Activated naive CD8-positive, alpha-beta T cell treated with anti-CD3 and anti-CD28 coated beads, Interleukin-2, amount 10 ng/mL, durations not matched to agents 7 days and 5 days (primary cell): ENCODE data around the gene TMEM63C. TPM values are rescaled to one million over a fixed set of nuclear protein-coding genes. Genes with fewer than 3 reads are reported as not detected.

Source experiments
- ATAC-seq: fragments of 150-1000 bp; cut with Tn5 transposase; one replicate; pipeline ENCODE4 v1.10.0; 2021; ENCODE audit warnings: low read depth, moderate library complexity
- POLR2A ChIA-PET: fragments of 350-600 bp; sonication (Branson Sonifier 250); formaldehyde crosslinking; loops from one replicate; lab custom pipeline; 2021; ENCODE audit warnings: antibody characterized with exemption; lab: Charles Lee
- DNase-seq: peaks from one replicate; pipeline ENCODE4 v3.0.0; 2021
- H3K27ac Mint-ChIP-seq: one replicate; pipeline ENCODE4 v1.8.0; 2022; ENCODE audit warnings: mild to moderate bottlenecking, mixed read lengths
- H3K27me3 Mint-ChIP-seq: one replicate; pipeline ENCODE4 v1.8.0; 2022; ENCODE audit warnings: mild to moderate bottlenecking, moderate library complexity, mixed read lengths
- H3K36me3 Mint-ChIP-seq: one replicate; pipeline ENCODE4 v1.8.0; 2021; ENCODE audit warnings: mild to moderate bottlenecking, mixed read lengths
- H3K4me1 Mint-ChIP-seq: one replicate; pipeline ENCODE4 v1.8.0; 2021; ENCODE audit warnings: mixed read lengths
- H3K4me3 Mint-ChIP-seq: one replicate; pipeline ENCODE4 v1.8.0; 2022; ENCODE audit warnings: mild to moderate bottlenecking, moderate library complexity, mixed read lengths
- H3K9me3 Mint-ChIP-seq: one replicate; pipeline ENCODE4 v1.8.0; 2021; ENCODE audit warnings: mixed read lengths
- total RNA-seq, 2 experiments: library from RNA; stranded (reverse); gene quantifications; one replicate each; pipeline ENCODE4 v1.2.3, GENCODE V29; 2021

The TMEM63C gene
- total RNA-seq, 2 experiments from 2014 or later = 0.48 to 1.4 TPM

GRCh38 chr14:77228056-77228455 lies 46.5 kb downstream of the TMEM63C start:
- Mint-ChIP-seq H3K9me3 (no peaks in the 10 kb centered on the region), H3K27ac (no peak overlapping the region), H3K4me3 (no peak overlapping the region), H3K27me3 (no peaks in the 10 kb centered on the region), H3K4me1 (no peaks in the 10 kb centered on the region), H3K36me3 (no peaks in the 10 kb centered on the region)
- POLR2A ChIA-PET = no interaction called here
- DNase-seq (no peak), ATAC-seq (no peak)

GRCh38 chr14:77230914-77231313 lies 49.3 kb downstream of the TMEM63C start:
- ATAC-seq (no peak), DNase-seq (no peak)
- Mint-ChIP-seq H3K27me3 (no peaks in the 10 kb centered on the region), H3K36me3 (no peaks in the 10 kb centered on the region), H3K27ac (no peak overlapping the region), H3K9me3 (no peaks in the 10 kb centered on the region), H3K4me3 (no peak overlapping the region), H3K4me1 (no peaks in the 10 kb centered on the region)
- POLR2A ChIA-PET = no interaction called here

- POLR2A ChIA-PET = no interaction called here
- no peak for ATAC-seq
- Mint-ChIP-seq H3K27ac (no peak overlapping the region), H3K4me1 (no peaks in the 10 kb centered on the region), H3K27me3 (no peaks in the 10 kb centered on the region), H3K9me3 (no peaks in the 10 kb centered on the region), H3K36me3 (no peaks in the 10 kb centered on the region), H3K4me3 (no peak overlapping the region)
- no peak for DNase-seq
Measured at GRCh38 chr14:77231721-77232120, 50.1 kb downstream of the TMEM63C start.

DNA sequence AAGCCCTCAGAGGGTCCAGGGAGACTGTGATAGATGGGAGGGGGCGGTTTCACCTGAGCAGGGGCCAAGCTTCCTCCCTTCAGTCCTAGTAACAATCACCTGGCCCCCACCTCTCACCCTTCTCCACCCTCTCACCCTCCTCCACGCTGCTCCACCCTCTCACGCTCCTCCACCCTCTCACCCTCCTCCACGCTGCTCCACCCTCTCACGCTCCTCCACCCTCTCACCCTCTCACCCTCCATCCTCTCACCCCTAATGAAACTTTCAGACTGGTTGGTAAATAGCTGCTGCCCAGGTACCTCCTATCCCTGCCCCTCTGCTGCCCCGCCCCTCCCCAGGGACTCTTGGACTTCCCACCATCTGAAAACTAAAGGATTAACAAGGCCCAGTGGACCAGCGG lies 55.2 kb downstream of the TMEM63C start:
- Mint-ChIP-seq H3K4me3 (no peak overlapping the region), H3K27ac (no peak overlapping the region), H3K27me3 (no peaks in the 10 kb centered on the region), H3K36me3 (no peaks in the 10 kb centered on the region), H3K4me1 (no peaks in the 10 kb centered on the region), H3K9me3 (no peaks in the 10 kb centered on the region)
- ATAC-seq = no peak
- POLR2A ChIA-PET = no interaction called here
- DNase-seq = no peak

GRCh38 chr14:77238356-77238755 lies 56.8 kb downstream of the TMEM63C start:
- H3K9me3 Mint-ChIP-seq = no peaks in the 10 kb centered on the region
- H3K27ac Mint-ChIP-seq = no peak overlapping the region
- no peaks in the 10 kb centered on the region for H3K36me3 Mint-ChIP-seq
- ATAC-seq (no peak), DNase-seq (no peak)
- no peaks in the 10 kb centered on the region for H3K27me3 Mint-ChIP-seq
- no peaks in the 10 kb centered on the region for H3K4me1 Mint-ChIP-seq
- H3K4me3 Mint-ChIP-seq = no peak overlapping the region
- POLR2A ChIA-PET = no interaction called here

DNA sequence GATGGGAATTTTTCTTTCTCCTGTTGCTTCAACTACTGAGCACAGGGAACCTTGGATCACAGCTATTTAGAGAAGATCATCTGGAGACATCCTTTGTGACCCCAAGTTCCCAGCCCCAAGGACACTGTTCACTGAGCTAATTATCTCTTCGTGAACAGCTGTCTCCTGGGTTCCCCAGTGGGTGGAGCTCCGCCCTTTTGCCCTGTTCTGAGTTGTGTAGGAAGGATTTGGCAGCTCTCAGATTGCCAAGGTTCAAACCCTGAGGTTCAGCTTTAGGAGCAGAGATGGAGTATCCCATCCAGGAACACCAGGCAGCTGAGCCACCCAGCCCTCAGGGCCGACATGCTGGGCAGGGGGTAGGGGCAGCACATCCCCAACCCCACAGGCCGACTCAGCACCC lies 57.4 kb downstream of the TMEM63C start:
- no peaks in the 10 kb centered on the region for H3K36me3 Mint-ChIP-seq
- ATAC-seq (no peak), DNase-seq (no peak)
- no peaks in the 10 kb centered on the region for H3K27me3 Mint-ChIP-seq
- H3K4me1 Mint-ChIP-seq = no peaks in the 10 kb centered on the region
- H3K4me3 Mint-ChIP-seq = no peak overlapping the region
- H3K9me3 Mint-ChIP-seq = no peaks in the 10 kb centered on the region
- POLR2A ChIA-PET = no interaction called here
- no peak overlapping the region for H3K27ac Mint-ChIP-seq

GRCh38 chr14:77239412-77239811 lies 57.8 kb downstream of the TMEM63C start:
- H3K9me3 Mint-ChIP-seq = no peaks in the 10 kb centered on the region
- ATAC-seq = no peak

DNA sequence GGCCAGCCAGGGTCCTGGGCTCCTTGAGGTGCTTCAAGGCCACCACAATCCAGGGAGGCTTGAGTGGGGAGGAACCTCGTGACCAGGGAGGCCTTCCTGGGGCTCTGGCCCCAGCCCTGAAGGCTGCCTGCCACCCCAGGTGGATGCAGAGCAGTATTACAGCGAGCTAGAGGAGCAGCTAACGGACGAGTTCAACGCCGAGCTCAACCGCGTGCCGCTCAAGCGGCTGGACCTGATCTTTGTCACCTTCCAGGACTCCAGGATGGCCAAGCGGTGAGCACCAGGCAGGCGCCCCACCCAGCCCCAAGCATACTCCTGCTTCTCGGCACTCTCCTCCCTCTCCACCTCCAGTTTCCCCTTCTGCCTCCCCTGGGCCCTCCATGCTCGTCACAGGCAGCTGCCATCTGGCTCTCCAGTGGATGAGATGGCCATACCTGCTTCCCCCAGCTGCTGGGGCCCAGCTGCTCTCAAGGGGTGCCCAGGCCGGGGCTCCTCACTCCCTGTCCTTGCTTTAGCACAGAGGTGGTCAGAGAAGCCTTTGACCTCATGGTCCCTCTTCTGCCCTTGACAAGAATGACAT lies 58.8 kb downstream of the TMEM63C start:
- Mint-ChIP-seq H3K27me3 (no peaks in the 10 kb centered on the region), H3K36me3 (no peaks in the 10 kb centered on the region), H3K27ac (no peak overlapping the region), H3K4me3 (no peak overlapping the region), H3K9me3 (no peaks in the 10 kb centered on the region), H3K4me1 (no peaks in the 10 kb centered on the region)
- no peak for ATAC-seq
- POLR2A ChIA-PET = no interaction called here
- DNase-seq = no peak

More at GRCh38 chr14:77239412-77239811, 57.8 kb downstream of the TMEM63C start:
- no peak overlapping the region for H3K4me3 Mint-ChIP-seq
- H3K27ac Mint-ChIP-seq = no peak overlapping the region
- DNase-seq = no peak
- no peaks in the 10 kb centered on the region for H3K4me1 Mint-ChIP-seq
- no peaks in the 10 kb centered on the region for H3K36me3 Mint-ChIP-seq
- no peaks in the 10 kb centered on the region for H3K27me3 Mint-ChIP-seq
- POLR2A ChIA-PET = no interaction called here

DNA sequence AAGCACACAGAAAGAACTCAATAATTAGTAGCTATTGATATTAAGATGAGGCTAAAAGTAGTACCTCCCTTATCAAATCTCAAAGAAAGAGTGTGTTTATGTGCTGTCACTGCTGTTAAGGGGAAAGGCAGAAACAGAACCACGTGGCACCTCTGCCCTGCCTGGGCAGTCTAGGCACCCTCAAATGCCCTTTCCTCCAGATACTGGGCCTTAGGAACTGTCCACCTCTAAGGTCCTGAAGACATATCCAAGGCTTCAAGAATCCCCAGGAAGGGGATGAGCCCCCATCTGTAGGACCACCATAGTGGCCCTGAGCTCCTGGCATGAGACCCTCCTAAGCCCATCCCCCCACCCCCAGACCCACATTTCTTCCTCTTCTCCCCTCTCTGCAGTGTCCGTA lies 60.4 kb downstream of the TMEM63C start:
- Mint-ChIP-seq H3K9me3 (no peaks in the 10 kb centered on the region), H3K4me3 (no peak overlapping the region), H3K27ac (no peak overlapping the region), H3K36me3 (no peaks in the 10 kb centered on the region), H3K4me1 (no peaks in the 10 kb centered on the region), H3K27me3 (no peaks in the 10 kb centered on the region)
- DNase-seq = no peak
- no peak for ATAC-seq
- POLR2A ChIA-PET = no interaction called here

GRCh38 chr14:77242752-77243151 lies 61.2 kb downstream of the TMEM63C start:
- POLR2A ChIA-PET = no interaction called here
- Mint-ChIP-seq H3K27ac (no peak overlapping the region), H3K4me3 (no peak overlapping the region), H3K36me3 (no peaks in the 10 kb centered on the region), H3K27me3 (no peaks in the 10 kb centered on the region), H3K9me3 (no peaks in the 10 kb centered on the region), H3K4me1 (no peaks in the 10 kb centered on the region)
- no peak for ATAC-seq
- no peak for DNase-seq

DNA sequence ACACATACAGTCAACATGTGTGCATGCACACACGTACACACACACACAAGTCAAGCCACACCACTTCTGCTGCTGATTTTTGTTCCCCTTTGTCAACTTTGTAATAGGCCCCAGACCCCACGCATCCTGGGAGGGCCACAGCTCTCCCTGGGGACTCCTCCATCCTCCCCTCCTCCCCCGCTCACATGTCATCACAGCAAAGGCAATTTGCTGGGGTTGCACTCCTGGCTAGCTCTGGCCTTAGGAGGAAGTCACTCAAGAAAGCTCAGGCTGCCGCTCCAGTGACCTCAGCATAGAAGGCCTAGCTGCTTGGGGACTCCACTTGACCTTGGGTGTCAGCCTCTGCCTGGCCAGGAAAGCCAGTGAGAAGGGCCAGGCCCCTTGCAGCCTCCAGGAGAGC lies 62.3 kb downstream of the TMEM63C start:
- ATAC-seq (no peak), DNase-seq (no peak)
- no peaks in the 10 kb centered on the region for H3K27me3 Mint-ChIP-seq
- no peaks in the 10 kb centered on the region for H3K9me3 Mint-ChIP-seq
- no peak overlapping the region for H3K27ac Mint-ChIP-seq
- POLR2A ChIA-PET = no interaction called here
- H3K36me3 Mint-ChIP-seq = no peaks in the 10 kb centered on the region
- H3K4me1 Mint-ChIP-seq = no peaks in the 10 kb centered on the region
- H3K4me3 Mint-ChIP-seq = no peak overlapping the region

DNA sequence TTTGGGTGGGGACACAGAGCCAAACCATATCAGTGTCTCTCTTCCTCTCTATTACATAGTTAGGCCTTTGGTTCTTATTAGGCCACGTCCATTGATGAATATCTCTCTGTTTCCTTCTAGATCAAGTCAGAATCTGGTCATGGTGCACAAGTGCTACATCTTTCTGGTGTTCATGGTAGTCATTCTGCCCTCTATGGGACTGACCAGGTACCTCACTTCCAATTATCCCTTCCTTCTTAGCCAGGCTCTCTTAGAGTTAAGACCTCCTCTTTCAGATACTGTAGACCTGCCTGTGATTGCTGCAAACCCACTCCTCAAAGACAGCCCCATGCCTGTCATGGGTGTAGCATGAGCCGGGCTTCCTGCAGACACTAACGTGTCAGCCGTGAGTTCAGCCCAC lies 64.2 kb downstream of the TMEM63C start:
- DNase-seq (no peak), ATAC-seq (no peak)
- H3K27me3 Mint-ChIP-seq = no peaks in the 10 kb centered on the region
- POLR2A ChIA-PET = no interaction called here
- no peak overlapping the region for H3K27ac Mint-ChIP-seq
- H3K4me3 Mint-ChIP-seq = no peak overlapping the region
- H3K4me1 Mint-ChIP-seq = no peaks in the 10 kb centered on the region
- H3K36me3 Mint-ChIP-seq = no peaks in the 10 kb centered on the region
- no peaks in the 10 kb centered on the region for H3K9me3 Mint-ChIP-seq

DNA sequence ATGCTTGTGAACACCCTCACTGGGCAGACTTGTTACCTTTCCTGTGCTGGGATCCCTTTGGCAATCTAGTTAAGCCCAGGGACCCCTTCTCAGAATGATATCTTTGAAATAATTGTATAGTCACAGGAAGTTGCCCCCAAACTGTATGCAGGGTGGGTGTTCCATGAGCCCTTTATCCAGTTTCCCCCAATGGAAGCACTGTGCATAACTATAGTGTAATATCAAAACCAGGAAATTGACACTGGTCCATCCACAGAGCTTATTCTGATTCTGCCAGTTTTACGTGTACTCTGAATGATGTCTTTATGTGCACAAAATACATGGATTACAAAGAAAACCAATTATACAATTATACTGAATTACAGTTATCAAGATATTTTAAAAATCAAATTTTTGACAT lies 65.2 kb downstream of the TMEM63C start:
- Mint-ChIP-seq H3K27ac (no peak overlapping the region), H3K27me3 (no peaks in the 10 kb centered on the region), H3K4me1 (no peaks in the 10 kb centered on the region), H3K36me3 (no peaks in the 10 kb centered on the region), H3K9me3 (no peaks in the 10 kb centered on the region), H3K4me3 (no peak overlapping the region)
- ATAC-seq (no peak), DNase-seq (no peak)
- POLR2A ChIA-PET = no interaction called here

- H3K27ac Mint-ChIP-seq = no peak overlapping the region
- ATAC-seq (no peak), DNase-seq (no peak)
- H3K4me1 Mint-ChIP-seq = no peaks in the 10 kb centered on the region
- H3K27me3 Mint-ChIP-seq = peaks cover 2% of the 10 kb centered on the region
- H3K36me3 Mint-ChIP-seq = no peaks in the 10 kb centered on the region
- no peak overlapping the region for H3K4me3 Mint-ChIP-seq
- no peaks in the 10 kb centered on the region for H3K9me3 Mint-ChIP-seq
- POLR2A ChIA-PET = no interaction called here
Measured at GRCh38 chr14:77248666-77249065, 67.1 kb downstream of the TMEM63C start.

GRCh38 chr14:77249286-77249685 lies 67.7 kb downstream of the TMEM63C start:
- no peaks in the 10 kb centered on the region for H3K9me3 Mint-ChIP-seq
- no peak overlapping the region for H3K4me3 Mint-ChIP-seq
- no peak overlapping the region for H3K27ac Mint-ChIP-seq
- DNase-seq (no peak), ATAC-seq (no peak)
- no peaks in the 10 kb centered on the region for H3K4me1 Mint-ChIP-seq
- peaks cover 2% of the 10 kb centered on the region for H3K27me3 Mint-ChIP-seq
- POLR2A ChIA-PET = no interaction called here
- H3K36me3 Mint-ChIP-seq = no peaks in the 10 kb centered on the region
